Midbrain (tissue), 1 donor: ENCODE results near the gene CHD2.
A peak's percentile ranks its signal among the peaks of the same experiment; 100 is the strongest.
"Not testable (repeated sequence)": the region's sequence is repeated elsewhere in the genome, so short reads cannot be mapped to it uniquely, and the experiment has no call there.

Experiments
- DNase-seq: peaks from one replicate; lab custom pipeline; 2025; lab: John Stamatoyannopoulos, UW

CHD2 gene

DNA sequence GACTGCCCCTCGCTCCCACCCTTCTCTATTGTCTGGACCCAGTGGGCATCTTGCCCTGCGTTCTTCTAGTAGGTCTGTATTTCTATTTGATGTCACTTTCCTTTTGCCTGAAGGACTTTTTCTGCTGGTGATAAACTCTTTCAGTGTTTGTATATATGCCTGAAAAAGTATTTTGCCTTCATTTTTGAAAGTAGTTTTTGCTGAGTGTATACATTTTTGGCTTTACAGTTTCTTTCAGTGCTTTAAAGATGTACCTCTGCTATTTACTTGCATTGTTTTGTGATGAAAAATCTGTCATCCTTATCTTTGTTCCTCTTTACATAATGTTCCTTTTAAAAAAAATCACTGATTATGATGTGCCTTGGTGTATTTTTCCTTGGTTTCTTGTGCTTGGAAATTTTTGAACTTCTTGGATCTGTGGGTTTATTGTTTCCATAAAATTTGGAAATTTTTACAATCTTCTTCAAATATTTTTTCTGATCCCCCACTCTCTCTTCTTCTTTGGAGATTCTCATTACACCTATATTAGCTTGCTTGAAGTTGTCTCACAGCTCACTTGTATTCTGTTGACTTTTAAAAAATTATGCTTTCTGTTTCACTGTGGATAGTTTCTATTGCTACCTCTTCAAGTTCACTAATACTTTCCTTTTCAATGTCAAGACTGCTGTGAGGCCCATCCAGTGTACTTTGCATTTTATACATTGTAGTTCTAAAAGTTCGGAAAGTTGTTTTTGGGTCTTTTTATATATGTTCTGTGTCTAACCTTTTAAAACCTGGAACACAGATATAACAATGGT, 121.0 kb downstream of the CHD2 start:
- no peak for DNase-seq

DNA sequence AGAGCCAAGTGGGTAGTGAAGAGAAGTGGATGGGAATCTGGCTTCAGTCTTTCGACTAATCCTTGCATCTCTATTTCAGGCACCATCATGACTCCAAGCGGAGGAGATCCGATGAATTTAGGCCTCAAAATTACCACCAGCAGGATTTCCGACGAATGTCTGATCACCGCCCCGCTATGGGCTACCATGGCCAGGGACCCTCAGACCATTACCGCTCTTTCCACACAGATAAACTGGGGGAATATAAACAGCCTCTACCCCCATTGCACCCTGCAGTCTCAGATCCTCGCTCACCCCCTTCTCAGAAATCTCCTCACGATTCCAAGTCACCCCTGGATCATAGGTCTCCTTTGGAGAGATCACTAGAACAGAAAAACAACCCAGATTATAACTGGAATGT, 124.2 kb downstream of the CHD2 start:
- no peak for DNase-seq

DNA sequence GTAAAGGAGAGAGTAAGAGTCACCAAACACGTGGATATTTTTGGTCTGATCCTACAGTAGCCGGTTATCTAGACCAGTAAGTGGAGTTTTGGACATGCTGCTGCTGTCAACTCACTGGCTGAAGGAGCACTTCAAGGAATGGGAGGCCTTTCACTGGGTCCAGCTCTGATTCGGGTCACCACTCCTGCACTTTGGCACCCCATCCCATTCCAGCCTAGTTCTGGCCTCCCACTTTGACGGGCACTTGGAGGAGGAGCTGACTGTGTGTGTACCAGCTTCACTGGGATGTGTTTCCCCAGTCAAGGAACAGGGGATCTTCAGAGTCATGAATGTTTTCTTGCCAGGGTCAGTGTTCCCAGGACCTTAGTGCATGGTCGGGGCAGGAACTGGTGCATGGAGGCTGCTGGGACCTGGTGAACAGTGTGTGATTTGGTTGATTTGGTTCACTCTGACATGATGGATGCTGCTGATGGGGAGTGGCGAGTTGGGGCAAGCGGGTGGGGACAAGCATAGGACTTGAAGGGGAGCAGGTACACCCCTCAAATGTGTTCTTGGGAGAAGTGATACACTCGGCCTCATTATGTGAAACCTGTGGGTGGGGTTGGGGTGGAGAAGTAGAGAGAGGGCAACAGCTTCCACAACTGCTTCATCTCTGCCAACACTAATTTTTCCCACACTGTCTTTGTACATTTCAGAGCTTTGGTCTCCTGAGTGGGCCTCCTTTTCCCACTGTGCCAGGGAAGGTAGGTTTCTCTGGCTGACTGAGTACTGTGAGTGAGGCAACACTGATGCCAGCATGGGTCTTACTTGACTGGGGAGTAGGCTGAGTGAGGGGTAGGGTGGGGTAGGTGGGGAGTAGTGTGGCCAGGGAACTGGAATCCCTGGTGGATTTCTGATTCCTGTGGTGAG, 124.8 kb downstream of the CHD2 start:
- DNase-seq: no peak

DNA sequence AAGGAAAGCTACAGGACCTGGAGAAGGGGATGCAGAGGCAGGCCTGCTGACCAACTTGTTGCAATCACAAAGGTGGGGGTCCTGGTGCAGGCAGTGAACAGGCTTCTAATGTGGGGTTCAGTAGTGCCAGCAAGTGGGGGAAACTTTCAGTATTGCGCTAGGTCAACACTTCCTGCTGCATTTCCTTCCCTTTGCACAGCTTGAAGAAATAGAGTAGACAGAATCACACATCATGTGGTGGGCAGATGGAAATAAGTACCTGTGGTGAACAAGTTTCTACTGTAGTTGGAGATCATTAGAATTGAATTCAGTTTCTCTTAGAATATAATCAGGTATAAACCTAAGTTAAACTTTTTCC, 125.5 kb downstream of the CHD2 start:
- no peak for DNase-seq

DNA sequence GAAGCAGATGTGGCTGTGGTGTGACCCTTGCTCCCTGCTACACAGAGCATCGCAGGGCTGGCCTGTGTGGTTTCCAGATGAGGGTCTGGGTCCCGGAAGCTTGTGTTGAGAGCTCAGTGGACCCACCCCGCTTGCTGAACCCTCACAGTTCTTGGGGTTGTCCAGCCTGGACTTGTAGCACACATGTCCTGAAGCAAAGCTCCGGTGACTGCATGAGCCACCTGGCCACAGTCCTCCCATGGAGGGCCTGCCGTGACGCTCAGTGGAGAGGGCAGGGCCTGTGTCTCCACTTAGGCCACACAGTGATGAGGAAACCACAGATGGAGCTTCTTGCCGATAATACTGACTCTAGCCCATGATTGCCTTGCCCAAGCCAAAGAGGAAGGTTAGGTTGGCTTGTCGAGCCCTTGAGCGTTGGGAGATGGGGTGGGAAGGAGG, 126.3 kb downstream of the CHD2 start:
- no peak for DNase-seq

DNA sequence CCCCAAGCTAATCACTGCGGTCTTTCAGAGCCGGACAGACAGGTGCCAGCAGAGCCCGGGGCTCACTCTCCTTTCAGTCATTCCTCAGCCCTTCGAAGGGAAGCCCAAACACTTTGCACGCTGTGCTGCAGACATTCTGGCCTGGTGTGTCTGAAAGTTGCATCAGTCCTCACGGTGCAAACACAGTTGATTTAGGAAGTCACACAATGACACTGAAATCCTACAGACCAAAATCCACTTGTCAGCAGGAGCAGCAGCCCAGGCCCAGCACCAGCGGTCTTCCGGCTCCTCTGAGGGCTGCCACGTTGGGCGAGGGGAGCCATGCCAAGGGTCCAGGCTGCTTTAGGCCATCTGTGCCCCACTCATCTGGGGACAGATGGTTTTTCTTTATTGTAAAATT, 127.3 kb downstream of the CHD2 start:
- DNase-seq: no peak

DNA sequence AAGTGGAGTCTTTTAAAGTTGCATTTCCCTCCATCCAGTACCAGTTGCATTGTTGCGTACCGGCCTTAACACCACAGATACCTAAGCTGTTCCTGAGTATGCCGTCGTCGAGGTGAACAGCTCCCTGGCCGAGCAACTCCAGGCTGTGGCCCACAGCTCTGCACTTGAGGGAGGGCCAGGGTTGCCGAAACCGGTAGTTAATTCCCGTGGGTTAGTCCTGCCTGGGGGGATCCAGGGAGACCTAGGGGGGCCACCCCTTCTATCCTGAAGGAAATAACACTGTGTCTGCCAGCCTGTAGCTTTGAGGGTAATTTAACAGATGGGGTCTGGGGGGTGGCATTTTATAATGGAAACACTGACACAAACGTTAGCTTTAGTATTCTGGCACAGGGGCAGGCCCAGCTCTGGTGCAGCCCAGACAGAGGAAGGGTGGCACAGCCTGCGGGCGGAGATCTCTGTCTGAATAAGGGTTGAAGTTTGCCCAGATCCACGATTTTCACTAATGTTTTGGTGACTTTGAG, 128.0 kb downstream of the CHD2 start:
- no peak for DNase-seq

DNA sequence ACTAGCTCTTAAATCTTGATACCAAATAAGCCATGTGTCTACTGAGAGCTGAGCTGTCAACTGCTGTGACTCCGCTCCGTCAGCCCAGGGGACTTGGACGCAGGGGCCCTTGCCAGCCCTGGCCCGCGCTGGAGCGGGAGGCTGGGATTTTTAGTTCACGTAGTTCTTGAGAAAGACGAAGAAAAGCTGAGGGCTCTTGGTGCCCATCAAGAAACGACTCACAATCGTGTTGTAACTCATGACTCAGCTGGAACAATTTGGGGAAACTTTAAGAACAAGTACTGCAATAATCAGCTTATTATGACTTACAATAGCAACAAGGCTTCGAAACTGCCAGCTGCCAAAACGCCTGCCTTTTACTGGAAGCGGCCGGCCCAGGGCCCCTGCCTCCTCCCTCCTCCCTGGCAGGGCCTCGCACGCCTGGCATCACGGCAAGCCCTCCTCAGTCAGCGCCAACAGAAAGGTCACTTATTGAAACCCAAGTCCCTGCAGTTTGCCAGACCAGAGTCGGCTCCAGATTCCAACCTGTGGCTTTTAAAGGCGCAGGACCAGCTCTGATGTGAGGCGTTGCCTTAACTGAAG, 128.6 kb downstream of the CHD2 start:
- DNase-seq: peak; percentile 80

DNA sequence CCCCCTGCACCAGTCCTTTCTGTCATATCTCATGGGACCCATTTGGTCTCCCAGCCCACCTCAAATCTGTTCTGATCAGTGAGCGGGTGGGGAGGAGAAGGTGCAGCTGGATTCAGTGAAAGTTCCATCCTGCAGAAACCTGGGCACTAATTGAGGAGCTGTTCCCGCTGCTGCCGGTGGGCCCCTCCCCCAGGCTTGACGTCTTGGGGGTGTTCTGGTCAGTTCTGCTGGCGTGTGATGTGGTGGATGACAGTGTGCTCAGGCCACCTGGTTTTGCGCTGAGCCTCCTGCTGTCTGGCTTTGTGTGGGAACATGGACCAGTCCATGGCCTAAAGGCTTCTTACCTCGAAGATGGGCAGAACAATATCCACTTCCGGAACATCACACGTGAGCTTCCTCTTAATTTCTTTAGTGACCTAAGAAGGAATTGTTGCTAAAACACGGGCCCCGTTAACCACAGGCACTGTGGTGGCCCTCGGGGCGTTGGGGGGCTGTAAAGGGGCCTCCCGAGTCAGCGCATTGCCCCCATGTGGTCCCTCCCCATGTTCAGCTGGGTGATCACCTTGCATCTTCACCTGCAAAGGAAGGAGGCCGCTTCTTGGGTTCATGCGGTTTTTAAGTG, 129.2 kb downstream of the CHD2 start:
- peak; percentile 40 for DNase-seq

DNA sequence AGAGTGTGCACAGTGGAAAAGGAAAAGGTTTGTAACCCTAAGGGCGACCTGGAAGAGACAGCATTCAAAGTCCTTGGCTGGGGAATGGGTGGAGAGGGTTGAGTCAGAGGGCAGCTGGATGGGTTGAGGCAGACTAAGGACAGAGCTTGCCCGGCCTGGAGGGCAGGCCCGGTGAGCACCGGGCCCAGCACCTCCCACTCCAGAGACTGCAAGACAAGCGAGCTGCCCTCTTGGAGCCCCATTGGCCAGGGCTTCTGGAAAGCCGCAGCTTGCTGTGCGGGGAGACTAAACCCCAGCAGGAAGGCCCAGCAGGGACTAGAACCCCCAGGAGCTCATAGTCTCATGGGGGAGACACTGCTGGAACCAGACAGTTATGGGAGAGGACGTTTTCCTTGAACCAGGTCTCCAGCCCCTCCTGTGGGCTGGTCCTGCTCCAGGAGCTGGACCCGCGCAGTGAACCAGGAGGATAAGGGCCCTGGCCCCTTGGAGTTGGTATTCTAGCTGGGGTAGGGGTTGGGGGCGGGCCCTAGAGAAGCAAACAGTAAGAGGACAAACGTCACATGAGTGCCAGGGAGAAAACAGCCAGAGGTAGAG, 129.8 kb downstream of the CHD2 start:
- DNase-seq: no peak

DNA sequence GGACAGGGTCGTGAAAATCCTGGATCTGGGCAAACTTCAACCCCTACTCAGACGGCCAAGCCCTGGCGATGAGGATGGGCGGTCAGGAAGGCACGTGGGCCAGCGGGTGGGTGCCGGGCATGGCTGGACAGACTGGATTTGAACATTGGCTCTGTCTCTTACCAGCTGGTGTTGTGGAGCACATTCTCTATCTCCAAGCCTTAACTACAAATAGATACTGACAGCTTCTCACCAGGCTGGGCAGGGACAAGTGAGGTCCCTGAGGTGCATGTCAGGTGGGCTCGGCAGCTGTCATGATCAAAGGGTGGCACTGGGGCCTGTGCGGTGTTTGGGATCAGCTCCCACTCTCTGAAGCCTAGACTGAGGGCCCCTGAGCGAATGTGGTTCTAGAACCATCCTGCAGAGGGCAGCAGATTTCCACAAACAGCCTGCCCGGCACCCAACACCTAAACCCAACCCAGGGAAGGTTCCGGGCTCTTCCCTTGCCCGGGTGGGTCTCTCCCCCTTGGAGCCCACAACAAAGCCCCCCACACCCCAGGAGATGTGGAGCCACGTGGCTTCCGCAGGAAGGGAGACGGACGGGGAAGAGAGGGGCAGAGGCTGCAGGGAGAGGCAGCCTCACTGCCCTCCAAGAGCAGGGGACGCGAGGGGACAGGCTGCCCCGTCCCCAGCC, 130.4 kb downstream of the CHD2 start:
- peak; percentile 79 for DNase-seq

DNA sequence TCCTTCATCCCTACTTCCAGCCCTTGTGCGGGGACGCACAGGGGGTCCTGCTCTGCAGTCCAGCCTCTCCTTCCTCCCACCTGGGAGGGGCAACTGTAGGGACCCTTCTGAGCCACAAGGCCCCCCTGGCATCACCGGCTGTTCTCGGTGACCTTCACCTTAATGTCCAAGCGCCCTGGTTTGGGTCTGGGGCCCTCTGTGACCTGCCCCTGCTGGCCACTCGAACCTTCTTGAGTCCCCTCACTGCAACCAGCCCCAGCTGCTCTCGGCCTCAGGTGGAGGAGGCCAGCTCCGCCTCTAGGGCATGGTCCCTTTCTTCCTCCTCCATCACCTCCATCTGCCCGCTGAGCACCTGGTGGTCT, 131.0 kb downstream of the CHD2 start:
- no peak for DNase-seq

DNA sequence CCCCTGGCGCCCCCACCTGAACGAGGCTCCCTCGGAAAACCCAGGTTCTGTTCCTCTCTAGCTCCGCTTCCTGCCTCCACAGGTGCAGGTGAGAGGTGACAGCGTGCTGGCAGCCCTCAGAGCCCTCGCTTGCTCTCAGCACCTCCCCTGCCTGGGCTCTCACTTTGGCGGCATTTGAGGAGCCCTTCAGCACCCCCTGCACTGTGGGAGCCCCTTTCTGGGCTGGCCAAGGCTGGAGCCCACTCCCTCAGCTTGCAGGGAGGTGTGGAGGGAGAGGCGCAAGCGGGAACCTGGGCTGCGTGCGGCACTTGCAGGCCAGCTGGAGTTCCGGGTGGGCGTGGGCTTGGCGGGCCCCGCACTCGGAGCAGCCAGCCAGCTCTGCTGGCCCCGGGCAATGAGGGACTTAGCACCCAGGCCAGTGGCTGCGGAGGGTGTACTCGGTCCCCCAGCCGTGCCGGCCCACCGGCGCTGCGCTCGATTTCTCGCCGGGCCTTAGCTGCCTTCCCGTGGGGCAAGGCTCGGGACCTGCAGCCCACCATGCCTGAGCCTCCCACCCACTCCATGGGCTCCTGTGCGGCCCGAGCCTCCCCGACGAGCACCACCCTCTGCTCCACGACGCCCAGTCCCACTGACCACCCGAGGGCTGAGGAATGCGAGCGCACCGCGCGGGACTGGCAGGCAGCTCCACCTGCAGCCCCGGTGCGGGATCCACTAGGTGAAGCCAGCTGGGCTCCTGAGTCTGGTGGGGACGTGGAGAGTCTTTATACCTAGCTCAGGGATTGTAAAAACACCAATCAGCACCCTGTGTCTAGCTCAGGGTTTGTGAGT, 131.6 kb downstream of the CHD2 start:
- DNase-seq: not testable (repeated sequence)

DNA sequence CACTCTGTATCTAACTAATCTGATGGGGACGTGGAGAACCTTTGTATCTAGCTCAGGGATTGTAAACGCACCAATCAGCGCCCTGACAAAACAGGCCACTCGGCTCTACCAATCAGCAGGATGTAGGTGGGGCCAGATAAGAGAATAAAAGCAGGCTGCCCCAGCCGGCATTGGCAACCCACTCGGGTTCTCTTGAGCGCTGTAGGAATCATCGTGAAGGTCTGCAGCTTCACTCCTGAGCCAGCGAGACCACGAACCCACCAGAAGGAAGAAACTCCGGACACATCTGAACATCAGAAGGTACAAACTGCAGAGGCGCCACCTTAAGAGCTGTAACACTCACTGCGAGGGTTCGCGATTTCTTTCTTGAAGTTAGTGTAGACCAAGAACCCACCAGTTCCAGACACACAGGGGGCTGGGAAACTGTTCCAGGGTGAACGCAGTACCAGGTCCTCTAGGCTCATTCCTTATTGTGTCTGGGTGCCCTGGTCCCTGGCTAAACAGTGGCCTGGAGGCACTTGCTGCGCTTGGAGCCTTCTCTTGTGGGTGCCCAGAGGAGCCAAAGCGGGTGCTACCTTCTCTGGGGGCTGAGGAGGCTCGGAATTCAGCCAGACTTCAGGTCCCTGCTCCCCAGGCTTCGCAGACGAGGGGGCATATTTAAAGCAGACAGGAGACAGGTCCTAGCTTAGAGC, 132.5 kb downstream of the CHD2 start:
- DNase-seq: not testable (repeated sequence)

DNA sequence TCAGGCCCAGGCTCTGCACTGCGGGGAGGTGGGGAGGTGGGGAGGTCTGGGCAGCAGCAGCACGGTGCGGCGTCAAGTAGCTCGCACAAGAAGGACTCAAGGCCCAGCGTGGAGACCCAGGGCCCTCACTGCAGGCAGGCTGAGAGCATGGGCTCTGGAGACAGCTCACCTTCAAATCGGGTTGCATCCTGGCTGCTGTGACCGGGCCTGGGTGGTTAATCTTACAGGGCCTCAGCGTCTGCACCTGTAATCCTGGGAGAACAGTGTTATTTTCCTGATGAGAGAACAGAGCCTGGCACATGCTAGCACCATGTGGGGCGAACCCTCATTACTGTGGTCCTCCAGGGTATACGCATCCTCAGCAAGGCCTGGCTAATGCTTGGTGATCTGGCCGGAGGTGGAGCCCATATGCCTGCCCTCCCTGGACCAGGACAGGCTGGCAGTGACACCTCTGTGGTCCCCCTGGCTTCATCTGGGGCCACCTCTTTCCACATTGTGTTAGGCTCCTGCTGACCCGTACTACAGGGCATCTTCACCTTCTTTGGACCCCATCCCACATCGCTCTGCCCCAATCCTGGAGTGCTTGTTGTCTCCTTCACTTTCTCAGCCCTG, 133.4 kb downstream of the CHD2 start:
- DNase-seq: no peak

DNA sequence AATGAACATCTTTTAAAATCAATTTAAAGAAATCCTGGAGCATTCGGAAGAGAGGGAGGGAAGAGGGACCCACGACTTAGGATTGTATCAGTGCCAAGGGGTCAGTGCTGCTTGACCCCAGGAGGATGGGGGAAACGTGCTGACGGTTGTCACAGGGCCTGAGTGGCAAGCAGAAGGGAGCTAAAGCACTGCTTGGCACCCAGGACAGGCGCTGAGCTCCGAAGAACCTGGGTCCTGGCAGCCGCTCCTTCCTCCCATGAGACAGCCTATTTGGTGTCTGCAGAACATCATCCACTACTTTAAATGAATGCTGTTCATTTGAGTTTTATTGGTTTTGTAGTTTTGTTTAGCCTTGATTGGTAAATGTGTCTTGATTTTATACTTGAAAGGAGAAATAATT, 134.4 kb downstream of the CHD2 start:
- DNase-seq: no peak

DNA sequence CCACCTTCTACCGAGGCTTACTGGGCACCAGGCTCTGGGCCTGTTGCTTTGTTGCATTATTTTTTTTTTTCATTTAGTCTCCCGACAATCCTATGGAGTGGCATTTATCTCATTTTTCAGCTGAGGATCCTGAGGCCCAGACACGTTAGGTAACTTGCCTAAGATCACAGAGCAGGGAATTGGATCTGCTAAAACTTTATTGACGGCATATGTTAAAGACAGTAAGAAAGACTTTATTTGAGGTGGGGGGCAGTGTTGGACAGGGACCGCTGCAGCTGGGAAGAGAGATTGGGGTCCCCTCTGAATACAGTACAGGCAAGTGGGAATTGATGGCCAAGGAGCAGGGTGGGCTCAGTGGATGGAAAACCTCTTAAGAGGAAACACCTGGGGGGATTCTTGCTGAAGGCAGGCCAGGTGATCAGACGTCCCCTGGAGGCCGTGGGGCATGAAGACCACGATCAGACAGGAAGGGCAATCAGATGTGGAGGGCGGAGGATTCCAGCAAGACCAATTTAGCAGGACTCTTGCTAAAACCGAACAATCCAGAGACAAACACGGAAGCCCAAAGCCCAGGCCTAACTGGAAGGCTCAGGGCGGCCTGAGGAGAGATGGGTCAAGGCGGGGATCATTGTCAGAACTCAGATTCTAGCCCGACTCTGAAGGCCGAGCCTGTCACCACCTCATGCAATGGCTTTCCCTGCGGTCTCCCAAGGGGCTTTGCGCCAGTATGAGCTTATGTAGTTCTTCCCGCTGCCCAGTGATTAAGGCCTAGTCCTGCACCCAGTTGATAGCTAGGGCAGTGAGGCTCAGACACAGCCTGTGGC, 135.2 kb downstream of the CHD2 start:
- DNase-seq: no peak
